DMS114 treated with DMSO at 0.1 percent for 48 hours (cell line): ENCODE data around the gene SENP5.
A peak's percentile ranks its signal among the peaks of the same experiment; 100 is the strongest.
"Not testable (repeated sequence)": the region's sequence is repeated elsewhere in the genome, so short reads cannot be mapped to it uniquely, and the experiment has no call there.

Experiments
- DNase-seq: peaks from one replicate; lab custom pipeline; 2025; ENCODE audit not compliant: unreplicated experiment; lab: John Stamatoyannopoulos, UW

The SENP5 gene, protein sequence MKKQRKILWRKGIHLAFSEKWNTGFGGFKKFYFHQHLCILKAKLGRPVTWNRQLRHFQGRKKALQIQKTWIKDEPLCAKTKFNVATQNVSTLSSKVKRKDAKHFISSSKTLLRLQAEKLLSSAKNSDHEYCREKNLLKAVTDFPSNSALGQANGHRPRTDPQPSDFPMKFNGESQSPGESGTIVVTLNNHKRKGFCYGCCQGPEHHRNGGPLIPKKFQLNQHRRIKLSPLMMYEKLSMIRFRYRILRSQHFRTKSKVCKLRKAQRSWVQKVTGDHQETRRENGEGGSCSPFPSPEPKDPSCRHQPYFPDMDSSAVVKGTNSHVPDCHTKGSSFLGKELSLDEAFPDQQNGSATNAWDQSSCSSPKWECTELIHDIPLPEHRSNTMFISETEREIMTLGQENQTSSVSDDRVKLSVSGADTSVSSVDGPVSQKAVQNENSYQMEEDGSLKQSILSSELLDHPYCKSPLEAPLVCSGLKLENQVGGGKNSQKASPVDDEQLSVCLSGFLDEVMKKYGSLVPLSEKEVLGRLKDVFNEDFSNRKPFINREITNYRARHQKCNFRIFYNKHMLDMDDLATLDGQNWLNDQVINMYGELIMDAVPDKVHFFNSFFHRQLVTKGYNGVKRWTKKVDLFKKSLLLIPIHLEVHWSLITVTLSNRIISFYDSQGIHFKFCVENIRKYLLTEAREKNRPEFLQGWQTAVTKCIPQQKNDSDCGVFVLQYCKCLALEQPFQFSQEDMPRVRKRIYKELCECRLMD

GRCh38 chr3:196867507-196868296 is at the start of gene SENP5:
Gene SENP5 (plus strand): TSS chr3:196867920. CDS start chr3:196885182, 17,262 bp downstream.
- peak; percentile 75 for DNase-seq

GRCh38 chr3:196821806-196822355 is 45.8 kb upstream of the SENP5 start:
- no peak for DNase-seq

- not testable (repeated sequence) for DNase-seq
Observed at GRCh38 chr3:196829651-196830050, 38.1 kb upstream of the SENP5 start.

GRCh38 chr3:196835086-196835485 is 32.6 kb upstream of the SENP5 start:
- DNase-seq = no peak

GRCh38 chr3:196836626-196837025 is 31.1 kb upstream of the SENP5 start:
- DNase-seq = not testable (repeated sequence)

DNA sequence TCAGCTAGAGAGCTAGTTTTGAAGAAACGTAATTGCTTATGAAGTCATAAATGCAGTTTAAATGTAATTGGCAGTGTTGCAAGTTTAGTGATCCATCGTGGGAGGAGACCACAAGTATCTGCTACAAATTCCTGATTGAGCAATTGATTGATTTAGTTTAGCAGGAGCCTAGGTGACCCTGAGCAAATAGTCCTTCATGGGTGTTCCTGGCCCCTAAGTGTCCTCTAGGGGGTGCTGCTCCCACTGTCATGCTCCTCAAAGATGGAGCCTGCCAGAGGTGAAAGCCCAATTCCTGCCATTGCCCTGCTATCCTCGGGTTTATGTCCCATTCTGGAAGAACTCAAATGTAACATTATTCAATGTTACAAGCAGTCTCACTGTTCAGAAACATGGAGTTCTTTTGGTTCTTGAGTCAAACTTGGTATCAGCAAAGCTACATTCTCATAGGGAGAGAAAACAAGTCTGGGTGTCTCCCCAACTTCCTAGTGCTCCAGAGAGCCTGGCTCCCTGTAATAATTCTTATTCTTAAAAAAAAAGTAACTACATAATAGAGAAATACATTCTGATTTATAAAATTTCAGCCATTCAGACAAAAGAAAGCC is 29.8 kb upstream of the SENP5 start:
- DNase-seq = no peak

DNA sequence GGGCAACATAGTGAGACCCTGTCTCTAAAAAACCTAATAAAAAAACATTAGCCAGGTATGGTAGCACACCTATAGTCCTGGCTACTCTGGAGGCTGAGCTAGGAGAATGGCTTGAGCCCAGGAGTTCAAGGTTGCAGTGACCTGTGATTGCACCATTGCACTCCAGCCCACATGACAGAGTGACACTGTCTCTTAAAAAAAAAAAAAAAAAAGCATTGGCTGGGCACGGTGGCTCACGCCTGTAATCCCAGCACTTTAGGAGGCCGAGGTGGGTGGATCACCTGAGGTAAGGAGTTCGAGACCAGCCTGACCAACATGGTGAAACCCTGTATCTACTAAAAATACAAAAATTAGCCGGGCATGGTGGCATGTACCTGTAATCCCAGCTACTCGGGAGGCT is 28.4 kb upstream of the SENP5 start:
- DNase-seq = not testable (repeated sequence)

DNA sequence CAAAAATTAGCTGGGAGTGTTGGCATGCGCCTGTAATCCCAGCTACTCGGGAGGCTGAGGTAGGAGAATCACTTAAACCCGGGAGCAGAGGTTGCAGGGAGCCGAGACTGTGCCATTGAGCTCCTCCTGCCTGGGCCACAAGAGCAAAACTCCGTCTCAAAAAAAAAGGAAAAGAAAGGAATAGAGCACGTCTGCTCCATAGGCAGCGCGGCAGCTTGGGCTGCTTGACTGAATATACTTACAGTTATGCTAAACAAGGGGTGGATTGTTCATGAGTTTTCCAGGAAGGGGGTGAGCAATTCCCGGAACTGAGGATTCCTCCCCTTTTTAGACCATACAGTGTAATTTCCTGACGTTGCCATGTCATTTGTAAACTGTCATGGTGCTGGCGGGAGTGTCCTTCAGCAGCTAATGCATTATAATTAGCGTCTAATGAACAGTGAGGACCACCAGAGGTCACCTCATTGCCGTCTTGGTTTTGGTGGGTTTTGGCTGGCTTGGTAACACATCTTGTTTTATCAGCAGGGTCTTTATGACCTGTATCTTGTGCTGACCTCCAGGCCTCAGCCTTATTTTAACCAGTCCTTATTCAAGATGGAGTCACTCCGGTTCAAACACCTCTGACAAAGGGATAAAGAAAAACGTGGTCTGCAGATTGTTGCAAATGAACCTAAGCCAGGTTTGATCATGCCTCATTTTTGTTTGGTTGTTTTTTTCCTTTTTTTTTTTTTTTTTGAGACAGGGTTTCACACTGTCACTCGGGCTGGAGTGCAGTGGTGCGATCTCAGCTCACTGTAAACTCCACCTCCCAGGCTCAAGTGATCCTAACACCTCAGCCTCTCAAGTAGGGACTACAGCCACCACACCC is 24.9 kb upstream of the SENP5 start:
- DNase-seq = no peak

GRCh38 chr3:196843435-196844110 is 24.1 kb upstream of the SENP5 start:
- DNase-seq = no peak

DNA sequence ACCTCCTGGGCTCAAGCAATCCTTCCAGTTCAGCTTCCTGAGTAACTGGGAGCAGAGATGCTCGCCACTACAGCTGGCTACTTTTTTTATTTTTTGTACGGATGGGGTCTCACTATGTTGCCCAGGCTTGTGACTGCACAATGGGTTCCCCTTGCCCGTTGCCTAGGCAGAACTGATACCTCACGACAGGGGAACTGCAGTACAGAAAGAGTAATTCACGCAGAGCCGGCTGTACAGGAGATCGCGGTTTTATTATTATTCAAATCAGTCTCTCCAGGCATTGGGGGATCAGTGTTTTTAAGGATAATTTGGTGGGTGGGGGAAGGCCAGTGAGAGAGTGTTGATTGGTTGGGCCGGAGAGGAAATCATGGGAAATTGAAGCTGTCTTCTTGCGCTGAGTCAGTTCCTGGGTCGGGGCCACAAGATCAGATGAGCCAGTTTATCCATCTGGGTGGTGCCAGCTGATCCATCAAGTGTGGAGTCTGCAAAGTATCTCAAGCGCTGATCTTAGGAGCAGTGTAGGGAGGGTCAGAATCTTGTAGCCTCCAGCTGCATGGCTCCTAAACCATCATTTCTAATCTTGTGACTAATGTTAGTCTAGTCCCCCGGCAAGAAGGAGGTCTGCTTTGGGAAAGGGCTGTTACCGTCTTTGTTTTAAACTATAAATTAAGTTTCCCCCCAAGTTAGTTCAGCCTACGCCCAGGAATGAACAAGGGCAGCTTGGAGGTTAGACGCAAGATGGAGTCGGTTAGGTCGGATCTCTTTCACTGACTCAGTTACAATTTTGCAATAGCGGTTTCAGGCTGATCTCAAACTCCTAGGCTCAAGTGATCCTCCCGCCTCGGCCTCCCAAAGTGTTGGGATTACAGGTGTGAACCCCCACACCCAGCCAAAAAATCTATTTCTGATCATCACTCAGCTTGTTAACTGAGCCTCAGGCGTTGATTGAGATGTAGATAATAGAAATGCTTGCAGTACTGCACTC is 23.2 kb upstream of the SENP5 start:
- DNase-seq = not testable (repeated sequence)

DNA sequence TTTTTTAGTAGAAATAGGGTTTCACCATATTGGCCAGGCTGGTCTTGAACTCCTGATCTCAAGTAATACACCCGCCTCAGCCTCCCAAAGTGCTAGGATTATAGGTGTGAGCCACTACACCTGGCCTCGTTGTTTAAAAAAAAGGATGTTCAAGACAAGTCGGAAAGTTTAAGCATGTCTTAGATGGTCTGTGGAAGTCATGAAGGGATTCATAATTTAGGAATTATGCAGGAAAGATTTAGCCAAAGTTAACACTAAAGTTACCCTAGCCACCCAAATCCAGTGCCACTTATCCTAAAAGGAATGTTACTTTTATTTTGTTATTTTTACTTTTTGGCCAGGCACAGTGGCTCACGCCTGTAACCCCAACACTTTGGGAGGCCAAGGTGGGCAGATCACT is 19.3 kb upstream of the SENP5 start:
- not testable (repeated sequence) for DNase-seq

DNA sequence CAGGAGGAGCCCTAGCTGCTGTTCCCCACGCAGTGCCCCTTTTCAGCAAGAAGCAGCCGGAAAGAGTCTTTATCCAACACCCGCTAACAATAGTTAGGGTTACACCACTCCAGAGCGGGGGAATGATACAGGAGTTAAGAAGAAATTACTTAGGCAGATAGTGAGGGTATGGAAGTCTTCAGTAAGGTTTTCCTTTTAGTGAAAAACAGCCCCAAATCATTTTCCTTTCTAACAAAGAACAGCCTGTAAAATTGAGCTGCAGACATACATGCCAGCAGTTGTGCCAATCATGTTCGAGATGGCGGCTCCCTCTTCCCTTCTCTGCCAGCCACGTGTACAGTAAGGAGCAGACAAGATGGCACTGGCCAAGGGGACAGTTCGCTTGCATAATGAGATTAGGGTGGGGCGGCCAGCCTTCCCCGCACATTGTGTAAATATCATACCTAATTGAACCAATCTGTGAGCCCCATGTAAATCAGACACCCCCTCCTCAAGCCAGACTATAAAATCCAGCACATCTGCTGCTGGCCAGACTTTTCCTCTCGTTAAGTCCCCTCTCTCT is 18.5 kb upstream of the SENP5 start:
- no peak for DNase-seq

DNA sequence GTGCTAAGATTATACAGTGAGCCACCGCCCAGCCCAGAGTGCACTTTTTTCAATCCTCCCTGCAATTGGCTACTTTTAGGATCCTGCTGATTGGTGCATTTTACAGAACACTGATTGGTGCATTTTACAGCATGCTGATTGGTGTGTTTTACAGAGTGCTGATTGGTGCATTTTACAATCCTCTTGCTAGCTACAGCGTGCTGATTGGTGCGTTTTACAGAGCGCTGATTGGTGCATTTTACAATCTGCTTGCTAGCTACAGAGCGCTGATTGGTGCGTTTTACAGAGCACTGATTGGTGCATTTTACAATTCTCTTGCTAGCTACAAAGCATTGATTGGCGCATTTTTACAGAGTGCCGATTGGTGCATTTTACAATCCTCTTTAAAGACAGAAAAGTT is 4.7 kb upstream of the SENP5 start:
- DNase-seq = not testable (repeated sequence)

GRCh38 chr3:196867155-196867506 is 589 bp upstream of the SENP5 start:
- DNase-seq = no peak

DNA sequence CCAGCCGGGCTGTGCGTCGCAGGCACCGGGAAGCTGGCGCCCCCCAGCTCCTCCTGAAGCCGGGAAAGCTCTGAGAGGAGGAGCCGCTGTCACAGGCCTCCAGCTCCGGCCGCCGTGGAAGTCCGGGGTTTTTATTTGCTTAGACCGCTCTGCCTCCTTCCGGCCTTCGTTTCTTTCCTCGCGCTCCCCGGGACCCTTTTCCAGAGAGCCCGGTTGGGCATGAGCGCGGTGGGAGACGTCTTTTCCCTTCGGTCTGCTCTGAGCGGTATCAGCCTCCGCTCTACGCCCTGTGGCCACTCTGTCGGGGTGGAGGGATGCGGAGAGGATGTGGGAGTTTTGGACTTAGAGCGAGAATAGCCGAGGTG is 559 bp downstream of the SENP5 start:
- DNase-seq = no peak

- no peak for DNase-seq
Observed at GRCh38 chr3:196872316-196872715, 4.6 kb downstream of the SENP5 start.

DNA sequence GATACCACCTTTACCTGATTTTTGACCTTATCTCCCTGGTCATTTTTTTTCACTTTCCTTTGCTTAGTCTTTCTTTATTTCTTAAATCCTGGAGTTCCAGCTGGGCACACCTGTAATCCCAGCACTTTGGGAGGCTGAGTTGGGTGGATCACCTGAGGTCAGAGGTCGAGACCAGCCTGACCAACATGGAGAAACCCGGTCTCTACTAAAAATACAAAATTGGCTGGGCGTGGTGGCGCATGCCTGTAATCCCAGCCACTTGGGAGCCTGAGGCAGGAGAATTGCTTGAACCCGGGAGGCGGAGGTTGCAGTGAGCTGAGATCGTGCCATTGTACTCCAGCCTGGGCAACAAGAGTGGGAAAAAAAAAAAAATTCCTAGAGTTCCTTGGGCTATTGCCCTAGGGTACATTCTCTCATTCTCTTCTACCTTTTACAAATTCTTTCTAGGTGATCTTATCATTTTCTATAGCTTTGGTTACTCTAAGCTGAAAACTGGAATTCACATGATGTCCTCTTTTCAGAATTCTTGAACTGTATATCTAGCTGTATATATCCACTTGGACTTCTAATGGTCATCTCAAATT is 6.9 kb downstream of the SENP5 start:
- not testable (repeated sequence) for DNase-seq
